A549 (cell line): ENCODE data around the gene AIP. TPM values are rescaled to one million over a fixed set of nuclear protein-coding genes. Genes with fewer than 3 reads are reported as not detected.

Source experiments
- ATAC-seq, 2 experiments: fragments of 200-7000 bp in 1 of 2; fragments of >200 bp in 1 of 2; cut with Nextera tagmentation in 1 of 2; cut with Tn5 transposase in 1 of 2; 3 replicates each; pipeline versions ENCODE4 v1.8.0 to v1.9.1; 2018 to 2020; ENCODE audit warnings: mild to moderate bottlenecking in 1 of 2, moderate library complexity in 1 of 2
- CTCF ChIA-PET: fragments of 300-600 bp; sonication (Branson Sonifier 250); formaldehyde crosslinking; extraction: SDS; loops from one replicate; lab custom pipeline; 2021; ENCODE audit warnings: antibody characterized with exemption, inconsistent platforms; lab: Yijun Ruan, JAX
- POLR2A ChIA-PET: fragments of 350-600 bp; formaldehyde crosslinking; extraction: SDS; loops from one replicate; lab custom pipeline; 2021; ENCODE audit warnings: antibody characterized with exemption, inconsistent platforms; lab: Yijun Ruan, JAX
- DNase-seq, 2 experiments: peaks; one replicate each; pipeline versions ENCODE4 v3.0.0 to v3.0.0-alpha.2; 2011 to 2016; ENCODE audit warnings: low read depth in 1 of 2, low spot score in 1 of 2
- FAIRE-seq: peaks from 2 replicates; lab custom pipeline; 2011; peaks lifted over from hg19 to GRCh38; lab: Jason Lieb, UNC
- H3K27ac ChIP-seq, 2 experiments: fragments of >200 bp; sonication (Bioruptor Twin); formaldehyde crosslinking; 3 replicates each; pipeline ENCODE4 v1.5.1; 2016 to 2017
- H3K4me1 ChIP-seq: fragments of >200 bp; sonication (Bioruptor Twin); formaldehyde crosslinking; 3 replicates; pipeline ENCODE4 v1.6.1; 2016
- H3K4me2 ChIP-seq: fragments of >200 bp; sonication (Bioruptor Twin); formaldehyde crosslinking; 3 replicates; pipeline ENCODE4 v1.6.1; 2016
- H3K4me3 ChIP-seq: fragments of >200 bp; sonication (Bioruptor Twin); formaldehyde crosslinking; 3 replicates; pipeline ENCODE4 v1.5.1; 2016
- H3K9me3 ChIP-seq: fragments of >200 bp; sonication (Bioruptor Twin); formaldehyde crosslinking; 3 replicates; pipeline ENCODE4 v1.6.1; 2016
- ATOH8 ChIP-seq: fragments of 250-450 bp; sonication (Bioruptor Pico); IDR thresholded peaks from 2 replicates; pipeline ENCODE4 v1.5.0; 2020; ENCODE audit warnings: low read depth, mild to moderate bottlenecking, moderate library complexity
- CBX8 ChIP-seq: fragments of 200-600 bp; sonication (generic); IDR thresholded peaks from 2 replicates; pipeline ENCODE4 v1.6.1; 2016
- EHMT2 ChIP-seq: fragments of 200-600 bp; sonication (generic); IDR thresholded peaks from 2 replicates; pipeline ENCODE4 v1.6.1; 2016; ENCODE audit warnings: antibody characterized with exemption, low read depth, mild to moderate bottlenecking, moderate library complexity
- ELK1 ChIP-seq: fragments of 150-350 bp; IDR thresholded peaks from 2 replicates; pipeline ENCODE4 v1.6.1; 2014; ENCODE audit warnings: low read depth, mild to moderate bottlenecking, low read length
- FOSB ChIP-seq: fragments of 250-450 bp; sonication (Bioruptor Pico); IDR thresholded peaks from 2 replicates; pipeline ENCODE4 v1.5.0; 2020; ENCODE audit warnings: mild to moderate bottlenecking, moderate library complexity
- FOXS1 ChIP-seq: fragments of 250-450 bp; sonication (Bioruptor Pico); IDR thresholded peaks from 2 replicates; pipeline ENCODE4 v1.5.0; 2020; ENCODE audit warnings: mild to moderate bottlenecking, moderate library complexity
- GATA3 ChIP-seq: IDR thresholded peaks from 2 replicates; pipeline ENCODE4 v1.6.1; 2012; ENCODE audit warnings: borderline replicate concordance
- HEYL ChIP-seq: fragments of 250-450 bp; sonication (Bioruptor Pico); IDR thresholded peaks from 2 replicates; pipeline ENCODE4 v1.8.0; 2021; ENCODE audit warnings: mild to moderate bottlenecking, moderate library complexity
- KDM1A ChIP-seq: fragments of 200-600 bp; sonication (generic); IDR thresholded peaks from 2 replicates; pipeline ENCODE4 v1.6.1; 2016; ENCODE audit warnings: low read depth, mild to moderate bottlenecking
- KDM5A ChIP-seq: fragments of 200-600 bp; sonication (generic); IDR thresholded peaks from 2 replicates; pipeline ENCODE4 v1.6.1; 2016; ENCODE audit warnings: antibody characterized with exemption, mild to moderate bottlenecking
- MAFK ChIP-seq: fragments of 450-650 bp; IDR thresholded peaks from 2 replicates; pipeline ENCODE4 v1.6.1; 2014; ENCODE audit not compliant: partially characterized antibody
- MAX ChIP-seq: IDR thresholded peaks from 2 replicates; pipeline ENCODE4 v1.6.1; 2012
- NR3C1 ChIP-seq: fragments of >200 bp; sonication (Bioruptor Twin); formaldehyde crosslinking; IDR thresholded peaks from 3 replicates; pipeline ENCODE4 v1.6.1; 2017
- PHF8 ChIP-seq: fragments of 200-600 bp; sonication (generic); IDR thresholded peaks from 2 replicates; pipeline ENCODE4 v1.6.1; 2016; ENCODE audit warnings: low read depth, mild to moderate bottlenecking, antibody characterized with exemption, moderate library complexity, borderline replicate concordance
- POLR2A ChIP-seq: IDR thresholded peaks from 2 replicates; pipeline ENCODE4 v1.6.1; 2012; ENCODE audit warnings: mild to moderate bottlenecking, low read length
- POLR2AphosphoS2 ChIP-seq: conservative IDR thresholded peaks from 2 replicates; pipeline ENCODE4 v1.6.1; 2012; ENCODE audit warnings: low read length, improper control_type of control experiment, inconsistent platforms
- RAD21 ChIP-seq, 2 experiments: fragments of >200 bp in 1 of 2; sonication (Bioruptor Twin) in 1 of 2; formaldehyde crosslinking in 1 of 2; IDR thresholded peaks in 1 of 2; conservative IDR thresholded peaks in 1 of 2; 2 replicates in 1 of 2; 3 replicates in 1 of 2; pipeline ENCODE4 v1.6.1; 2012 to 2018; ENCODE audit warnings: inconsistent platforms in 1 of 2
- SMC3 ChIP-seq: fragments of >200 bp; sonication (Bioruptor Twin); formaldehyde crosslinking; IDR thresholded peaks from 3 replicates; pipeline ENCODE4 v1.6.1; 2018; ENCODE audit warnings: inconsistent platforms
- SREBF2 ChIP-seq: fragments of 450-650 bp; IDR thresholded peaks from 2 replicates; pipeline ENCODE4 v1.6.1; 2014; ENCODE audit warnings: mild to moderate bottlenecking, moderate library complexity
- ZNF302 ChIP-seq: fragments of 250-450 bp; sonication (Bioruptor Pico); IDR thresholded peaks from 2 replicates; pipeline ENCODE4 v1.9.0; 2021; ENCODE audit warnings: inconsistent platforms, mild to moderate bottlenecking, moderate library complexity
- ZSCAN20 ChIP-seq: fragments of 250-450 bp; sonication (Bioruptor Pico); IDR thresholded peaks from 2 replicates; pipeline ENCODE4 v1.8.0; 2022; ENCODE audit warnings: mild to moderate bottlenecking, moderate library complexity
- WGBS: methylation state at CpG from one replicate; pipeline ENCODE4 v1.1.6; 2017; ENCODE audit errors: missing lambda C conversion rate; 5-methylcytosine and 5-hydroxymethylcytosine counted together
- polyA plus RNA-seq, 4 experiments: library from polyadenylated mRNA; depleted of rRNA in 3 of 4; stranded (reverse); fragments of >200 nt; fragmentation: RNase III in 1 of 4; extraction: RNeasy Plus Mini Kit Qiagen cat#74134 plus additional on column Dnase treatment in 1 of 4; gene quantifications; 2 replicates in 3 of 4; 3 replicates in 1 of 4; pipeline ENCODE4 v1.2.3, GENCODE V29; 2011 to 2017
- TF ChIP-seq, protein P1 (sequence below): IDR thresholded peaks from 2 replicates; pipeline ENCODE4 v1.6.1; 2012; ENCODE audit warnings: low read depth, borderline replicate concordance
- TF ChIP-seq, protein P2 (sequence below): fragments of >200 bp; sonication (Bioruptor Twin); formaldehyde crosslinking; IDR thresholded peaks from 2 replicates; pipeline ENCODE4 v1.6.1; 2016
- TF ChIP-seq, protein P3 (sequence below): fragments of 200-600 bp; sonication (generic); IDR thresholded peaks from 2 replicates; pipeline ENCODE4 v1.6.1; 2016; ENCODE audit warnings: antibody characterized with exemption, mild to moderate bottlenecking, moderate library complexity

Gene AIP
- polyA plus RNA-seq, 2 of the 4 experiments (the other 2 are of a cell fraction): 50.8 to 68.8 TPM

- no peak for DNase-seq
- H3K4me3 ChIP-seq: no peak overlapping the region
- H3K4me1 ChIP-seq: no peaks in the 10 kb centered on the region
- ChIA-PET CTCF (interaction anchor here (0.9 to 2.1 kb wide), 3 partner anchors 12 to 69 kb away, joined by 3 to 5 read pairs (median 4); no protein-coding TSS in a partner anchor), POLR2A (no interaction called here)
- no peak overlapping the region for H3K4me2 ChIP-seq
- H3K9me3 ChIP-seq: no peaks in the 10 kb centered on the region
- peak; percentile 23 to 24; a peak in 2 of 6 replicates for ATAC-seq
- TF ChIP-seq GATA3 (no peak), MAFK (no peak), ZNF302 (CRISPR knock-in tag) (no peak), NR3C1 (no peak), KDM1A (no peak), EHMT2 (no peak), ELK1 (no peak), ZSCAN20 (CRISPR knock-in tag) (no peak), KDM5A (no peak)
- TF ChIP-seq, protein P1, sequence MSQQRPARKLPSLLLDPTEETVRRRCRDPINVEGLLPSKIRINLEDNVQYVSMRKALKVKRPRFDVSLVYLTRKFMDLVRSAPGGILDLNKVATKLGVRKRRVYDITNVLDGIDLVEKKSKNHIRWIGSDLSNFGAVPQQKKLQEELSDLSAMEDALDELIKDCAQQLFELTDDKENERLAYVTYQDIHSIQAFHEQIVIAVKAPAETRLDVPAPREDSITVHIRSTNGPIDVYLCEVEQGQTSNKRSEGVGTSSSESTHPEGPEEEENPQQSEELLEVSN: no peak
- WGBS: 69% methylated on average over 16 of the region's 25 CpGs
- H3K27ac ChIP-seq: no peak overlapping the region
- no peak for FAIRE-seq
These were observed 26.6 kb upstream of the AIP start for GRCh38 chr11:67456068-67456705.

- no peak for ATAC-seq
- Histone ChIP-seq H3K9me3 (no peaks in the 10 kb centered on the region), H3K4me2 (no peak overlapping the region), H3K4me1 (no peaks in the 10 kb centered on the region), H3K27ac (no peak overlapping the region), H3K4me3 (no peak overlapping the region)
- ChIA-PET POLR2A (no interaction called here), CTCF (interaction anchor here (1.2 to 3.3 kb wide), 3 partner anchors 10 to 27 kb away, joined by 3 to 11 read pairs (median 5); no protein-coding TSS in a partner anchor)
- no peak for DNase-seq
- no peak for TF ChIP-seq RAD21 (conservative IDR thresholded peaks at IDR 0.05 in 1 of 2, IDR thresholded peaks at IDR 0.05 in 1 of 2)
- TF ChIP-seq, protein P2, sequence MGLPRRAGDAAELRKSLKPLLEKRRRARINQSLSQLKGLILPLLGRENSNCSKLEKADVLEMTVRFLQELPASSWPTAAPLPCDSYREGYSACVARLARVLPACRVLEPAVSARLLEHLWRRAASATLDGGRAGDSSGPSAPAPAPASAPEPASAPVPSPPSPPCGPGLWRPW: no peak
- FAIRE-seq: no peak
- WGBS: 93% methylated on average over 11 of the region's 12 CpGs
These were observed 25.4 kb upstream of the AIP start for GRCh38 chr11:67457453-67457852.

GRCh38 chr11:67458266-67458665 is 24.6 kb upstream of the AIP start:
- Histone ChIP-seq H3K9me3 (no peaks in the 10 kb centered on the region), H3K4me1 (peaks cover 2% of the 10 kb centered on the region), H3K27ac (no peak overlapping the region), H3K4me3 (no peak overlapping the region), H3K4me2 (no peak overlapping the region)
- no peak for ATAC-seq
- no peak for FAIRE-seq
- ChIA-PET CTCF (interaction anchor here (1.2 to 3.3 kb wide), 3 partner anchors 10 to 107 kb away, joined by 3 to 11 read pairs (median 4); no protein-coding TSS in a partner anchor), POLR2A (no interaction called here)
- WGBS: 88% methylated on average over 19 of the region's 19 CpGs
- DNase-seq: no peak
- TF ChIP-seq ELK1 (no peak), ATOH8 (CRISPR knock-in tag) (no peak), KDM1A (no peak), PHF8 (no peak), POLR2A (no peak), SREBF2 (no peak), FOSB (CRISPR knock-in tag) (no peak), POLR2AphosphoS2 (no peak), NR3C1 (no peak), HEYL (CRISPR knock-in tag) (no peak), FOXS1 (CRISPR knock-in tag) (no peak), CBX8 (no peak), MAX (no peak), SMC3 (no peak)
- TF ChIP-seq, protein P3, sequence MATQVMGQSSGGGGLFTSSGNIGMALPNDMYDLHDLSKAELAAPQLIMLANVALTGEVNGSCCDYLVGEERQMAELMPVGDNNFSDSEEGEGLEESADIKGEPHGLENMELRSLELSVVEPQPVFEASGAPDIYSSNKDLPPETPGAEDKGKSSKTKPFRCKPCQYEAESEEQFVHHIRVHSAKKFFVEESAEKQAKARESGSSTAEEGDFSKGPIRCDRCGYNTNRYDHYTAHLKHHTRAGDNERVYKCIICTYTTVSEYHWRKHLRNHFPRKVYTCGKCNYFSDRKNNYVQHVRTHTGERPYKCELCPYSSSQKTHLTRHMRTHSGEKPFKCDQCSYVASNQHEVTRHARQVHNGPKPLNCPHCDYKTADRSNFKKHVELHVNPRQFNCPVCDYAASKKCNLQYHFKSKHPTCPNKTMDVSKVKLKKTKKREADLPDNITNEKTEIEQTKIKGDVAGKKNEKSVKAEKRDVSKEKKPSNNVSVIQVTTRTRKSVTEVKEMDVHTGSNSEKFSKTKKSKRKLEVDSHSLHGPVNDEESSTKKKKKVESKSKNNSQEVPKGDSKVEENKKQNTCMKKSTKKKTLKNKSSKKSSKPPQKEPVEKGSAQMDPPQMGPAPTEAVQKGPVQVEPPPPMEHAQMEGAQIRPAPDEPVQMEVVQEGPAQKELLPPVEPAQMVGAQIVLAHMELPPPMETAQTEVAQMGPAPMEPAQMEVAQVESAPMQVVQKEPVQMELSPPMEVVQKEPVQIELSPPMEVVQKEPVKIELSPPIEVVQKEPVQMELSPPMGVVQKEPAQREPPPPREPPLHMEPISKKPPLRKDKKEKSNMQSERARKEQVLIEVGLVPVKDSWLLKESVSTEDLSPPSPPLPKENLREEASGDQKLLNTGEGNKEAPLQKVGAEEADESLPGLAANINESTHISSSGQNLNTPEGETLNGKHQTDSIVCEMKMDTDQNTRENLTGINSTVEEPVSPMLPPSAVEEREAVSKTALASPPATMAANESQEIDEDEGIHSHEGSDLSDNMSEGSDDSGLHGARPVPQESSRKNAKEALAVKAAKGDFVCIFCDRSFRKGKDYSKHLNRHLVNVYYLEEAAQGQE: no peak
